ENCODE data around the gene CPLANE1. TPM values are rescaled to one million over a fixed set of nuclear protein-coding genes. Genes with fewer than 3 reads are reported as not detected.

The CPLANE1 gene
- total and polyA plus RNA-seq, 2 of the 4 experiments (the other 2 are of a cell fraction), result 4.4 to 17.9 TPM

- Histone ChIP-seq H2AK5ac (ENCODE audit: low read depth, low read length) (0 out of 2 replicates have a peak overlapping the region, but pooled peaks have one; percentile 26), H3K14ac (replicated peaks; ENCODE audit: low read depth, low read length) (0 out of 2 replicates have a peak overlapping the region, but pooled peaks have one; percentile 35), H2AFZ (replicated peaks; ENCODE audit: low read length, poor library complexity) (peak overlapping the region; percentile 63), H2BK20ac (ENCODE audit: low read depth, low read length) (no peak overlapping the region), H4K20me1 (ENCODE audit: insufficient read depth, low read length) (no peaks in the 10 kb centered on the region), H3K4ac (ENCODE audit: low read depth, low read length) (peak overlapping the region; percentile 61; the same call in 1 of the 2 replicates), H3K36me3 (ENCODE audit: control insufficient read depth, insufficient read depth, low read length) (peaks cover 16% of the 10 kb centered on the region), H2BK15ac (ENCODE audit: low read depth, low read length) (no peak overlapping the region), H3K23ac (ENCODE audit: low read depth, low read length) (no peak overlapping the region; the same call in 1 of the 2 replicates), H3K9me1 (ENCODE audit: insufficient read depth, low read length) (peaks cover 3% of the 10 kb centered on the region; the same call in 1 of the 2 replicates), H3K4me3 (ENCODE audit: insufficient read depth, low read depth, low read length) (no peak overlapping the region), H3K18ac (ENCODE audit: low read depth, low read length) (no peak overlapping the region), H3K9ac (ENCODE audit: low read depth, low read length) (no peak overlapping the region), H2BK5ac (ENCODE audit: low read depth, low read length, poor library complexity, severe bottlenecking) (peak overlapping the region; percentile 12), H4K8ac (ENCODE audit: low read depth in 2 of 2, low read length in 2 of 2) (peak overlapping the region in 1 of 2 experiments; percentile 14; a peak in 1 of 4 replicates), H3K9me3 (ENCODE audit: control insufficient read depth, insufficient read depth, low read length) (no peaks in the 10 kb centered on the region), H3K27ac (ENCODE audit: insufficient read depth, low read length) (no peak overlapping the region; the same call in 1 of the 2 replicates), H3K27me3 (ENCODE audit: control insufficient read depth, insufficient read depth, low read length) (no peaks in the 10 kb centered on the region), H3K4me1 (ENCODE audit: control insufficient read depth, insufficient read depth, low read length) (peaks cover 4% of the 10 kb centered on the region), H2BK120ac (ENCODE audit: low read depth, low read length) (no peak overlapping the region; the same call in 1 of the 2 replicates), H2AK9ac (replicated peaks; ENCODE audit: low read depth, low read length, poor library complexity) (peak overlapping the region; percentile 3), H3K4me2 (ENCODE audit: low read depth, low read length) (no peak overlapping the region), H4K91ac (ENCODE audit: insufficient read depth, low read depth, low read length) (no peak overlapping the region), H3K79me1 (ENCODE audit: low read depth in 1 of 2, low read length in 2 of 2) (peaks cover 3 to 4% of the 10 kb centered on the region in 2 experiments; a peak in 2 of 4 replicates), H3K56ac (ENCODE audit: extremely low read depth, insufficient read depth, low read length) (no peak overlapping the region), H4K5ac (ENCODE audit: low read depth, low read length) (no peak overlapping the region)
- intact Hi-C loops (cut with micrococcal nuclease) (no loop called here), in situ Hi-C loops (cut with MboI; ENCODE audit: low sequenced_read_pairs) (no loop called here), dilution Hi-C loops (cut with HindIII; ENCODE audit: low sequenced_read_pairs, unreplicated experiment) (no loop called here)
- ATAC-seq (ENCODE audit: low read depth) (peak; percentile 61), DNase-seq (peak; percentile 23)
- no TSS peak for BruUV-seq (replicated peaks)
- ChIA-PET CTCF (no interaction called here), POLR2A (ENCODE audit: unreplicated experiment) (no interaction called here)
- WGBS, 2 experiments (ENCODE audit: extremely low coverage in 2 of 2, insufficient read length in 1 of 2), result no CpG with 5 or more reads among the region's 3 CpGs
- TF ChIP-seq NFE2L2 (IDR thresholded peaks at IDR 0.05; ENCODE audit: low read depth, low read length), result no peak
- no peak for TF ChIP-seq CEBPB (IDR thresholded peaks at IDR 0.05; ENCODE audit: low read depth, low read length)
- no peak for TF ChIP-seq CTCF (conservative IDR thresholded peaks at IDR 0.05; ENCODE audit: low read depth, low read length)
- TF ChIP-seq ELK1 (IDR thresholded peaks at IDR 0.05; ENCODE audit: borderline replicate concordance, low read depth, low read length), result no peak
- no peak for TF ChIP-seq BHLHE40 (IDR thresholded peaks at IDR 0.05; ENCODE audit: low read depth, low read length)
- no peak for TF ChIP-seq MXI1 (IDR thresholded peaks at IDR 0.05; ENCODE audit: borderline replicate concordance, low read depth, low read length)
- TF ChIP-seq FOS (IDR thresholded peaks at IDR 0.05; ENCODE audit: low read depth, low read length), result no peak
- TF ChIP-seq MAFK (IDR thresholded peaks at IDR 0.05; ENCODE audit: low read depth, low read length), result no peak
- TF ChIP-seq MAZ (IDR thresholded peaks at IDR 0.05; ENCODE audit: borderline replicate concordance, low read depth, low read length), result no peak
- TF ChIP-seq RCOR1 (IDR thresholded peaks at IDR 0.05; ENCODE audit: insufficient replicate concordance, low read length), result no peak
- TF ChIP-seq USF2 (IDR thresholded peaks at IDR 0.05; ENCODE audit: low read depth, low read length), result no peak
- no peak for TF ChIP-seq RFX5 (IDR thresholded peaks at IDR 0.05; ENCODE audit: low read depth, low read length)
- no peak for TF ChIP-seq POLR2A (IDR thresholded peaks at IDR 0.05; ENCODE audit: low read depth, low read length)
- no peak for TF ChIP-seq RAD21 (IDR thresholded peaks at IDR 0.05; ENCODE audit: low read length)
- TF ChIP-seq SMC3 (IDR thresholded peaks at IDR 0.05; ENCODE audit: low read depth, low read length), result no peak
Measured at GRCh38 chr5:37197340-37198050, 51.7 kb downstream of the CPLANE1 start.
